HG03442 (cell line): ENCODE data around the gene RABL2B.

Experiments used
- ATAC-seq: cut with Tn5 transposase; IDR thresholded peaks from one replicate; pipeline ENCODE4 v1.9.1; 2021; ENCODE audit warnings: mild to moderate bottlenecking, moderate library complexity; ENCODE audit not compliant: unreplicated experiment

RABL2B gene

DNA sequence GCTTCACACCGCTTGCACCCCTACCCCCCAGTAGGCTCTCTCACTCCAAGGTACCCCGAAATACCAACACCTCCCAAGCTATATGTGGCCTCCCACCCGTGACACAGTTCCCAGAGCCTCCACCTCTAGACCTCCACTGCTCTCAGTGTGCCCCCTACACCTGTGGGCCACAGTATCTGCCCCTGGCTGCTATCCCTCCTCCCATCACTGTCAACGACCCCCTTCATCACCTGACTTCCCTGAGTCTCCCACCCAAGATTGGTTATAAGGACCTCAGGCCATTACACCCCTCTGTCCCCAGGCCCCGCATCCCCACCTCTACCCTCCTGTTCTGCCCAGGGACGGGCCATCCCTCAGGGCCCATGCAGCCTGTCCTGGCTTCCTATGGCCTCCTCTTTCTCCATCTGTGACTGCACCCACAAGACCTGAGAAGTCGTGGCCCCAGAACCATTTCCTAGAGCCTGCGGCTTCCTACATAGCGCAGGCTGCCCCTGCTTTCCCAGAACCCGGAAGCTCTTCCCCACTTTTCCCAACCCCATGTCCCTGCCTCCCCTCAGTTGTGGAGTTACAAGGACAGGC lies 44.7 kb downstream of the RABL2B start:
- ATAC-seq, result no peak

GRCh38 chr22:50737728-50738648 lies 45.4 kb downstream of the RABL2B start, which contains the start of gene ACR:
ACR (plus strand) TSS chr22:50738204; CDS start chr22:50738236, 32 bp downstream.
- ATAC-seq, result no peak

DNA sequence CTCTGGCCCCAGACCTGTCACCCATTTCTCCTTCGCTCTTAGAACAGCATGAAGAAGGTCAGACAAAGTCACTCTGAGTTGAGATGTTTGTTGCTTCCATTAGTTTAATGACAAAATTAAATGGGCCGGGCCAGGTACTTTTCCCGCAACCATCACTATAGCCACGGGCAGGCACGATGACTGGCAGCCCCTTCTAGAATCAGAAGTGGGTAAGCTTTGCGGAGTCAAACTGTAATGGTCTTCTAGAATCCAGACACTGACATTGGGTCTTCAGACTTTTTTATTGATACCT lies 47.8 kb downstream of the RABL2B start:
- no peak for ATAC-seq

DNA sequence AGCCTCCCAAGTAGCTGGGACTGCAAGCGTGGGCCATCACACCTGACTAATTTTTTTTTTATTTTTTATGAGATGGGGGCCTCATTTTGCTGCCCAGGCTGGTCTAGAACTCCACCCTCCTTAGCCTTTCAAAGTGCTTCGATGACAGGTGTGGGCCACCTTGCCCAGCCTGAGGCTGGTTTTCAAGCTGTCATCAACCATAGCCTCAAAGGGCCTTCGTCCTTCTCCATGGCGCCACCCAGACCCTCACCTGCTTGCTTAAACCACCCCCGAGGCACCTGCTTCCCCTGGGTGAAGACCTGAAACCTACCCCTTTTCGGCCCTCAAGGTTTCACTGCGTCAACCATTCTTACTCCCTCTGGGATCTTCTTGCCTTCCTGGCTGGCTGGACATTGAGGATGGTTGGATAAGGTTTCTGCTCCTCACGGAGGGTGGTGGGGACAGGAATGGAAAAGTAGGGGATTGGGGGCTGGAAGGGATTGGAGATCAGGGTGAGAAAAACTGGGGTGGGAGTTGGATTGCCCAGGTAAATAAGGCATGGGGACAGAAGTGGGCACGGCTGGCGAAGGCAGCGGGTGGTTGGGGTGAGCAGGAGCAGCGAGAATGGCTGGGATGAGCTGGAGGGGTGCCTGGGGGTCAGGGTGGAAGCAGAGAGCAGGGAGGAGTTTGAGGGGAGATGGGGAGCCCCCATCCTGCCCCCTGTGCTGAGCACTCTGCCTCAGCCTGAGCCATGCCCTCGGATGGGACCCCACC lies 48.3 kb downstream of the RABL2B start:
- ATAC-seq, result no peak

GRCh38 chr22:50734343-50734771 lies 49.1 kb downstream of the RABL2B start:
- ATAC-seq, result no peak

DNA sequence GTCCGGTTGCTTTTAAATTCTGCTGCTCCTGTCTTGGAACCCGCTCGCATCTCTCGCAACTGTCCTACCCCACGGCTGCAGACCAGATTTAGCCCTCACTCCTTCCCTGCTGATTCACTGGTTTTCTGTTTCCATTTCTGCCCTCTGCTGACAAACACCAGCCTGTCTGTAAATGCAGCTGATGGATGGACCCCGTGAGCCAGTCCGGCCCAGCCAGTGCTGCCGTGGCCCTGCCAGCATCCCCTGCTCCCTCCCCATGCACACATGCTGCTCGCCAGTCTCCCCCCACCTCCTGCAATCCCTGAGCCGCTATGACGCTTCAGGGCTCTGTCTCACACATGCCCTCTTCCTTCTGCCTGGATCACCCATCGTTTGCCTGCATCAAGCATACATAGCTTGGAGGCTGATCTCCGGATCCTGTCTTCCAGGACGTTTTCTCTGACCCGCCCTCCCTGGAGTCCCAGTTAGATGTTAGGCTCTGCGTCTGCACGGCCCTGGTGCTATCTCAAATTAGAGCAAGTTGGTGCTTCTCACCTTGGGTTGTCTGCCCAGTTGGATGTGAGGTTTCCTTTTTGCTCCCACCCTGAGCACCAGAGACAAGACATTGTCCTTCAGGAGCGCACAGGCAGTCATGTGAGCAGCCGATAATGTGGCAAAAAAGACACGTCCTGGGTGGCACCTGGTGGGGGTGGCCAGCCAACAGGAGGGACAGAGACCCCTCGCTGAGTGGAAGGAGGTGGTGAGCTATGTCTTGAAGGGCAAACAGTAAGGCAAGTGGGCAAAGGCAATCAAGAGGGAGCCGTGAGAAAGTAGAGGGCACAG lies 49.7 kb downstream of the RABL2B start:
- no peak for ATAC-seq

GRCh38 chr22:50732681-50733080 lies 50.8 kb downstream of the RABL2B start:
- ATAC-seq, result no peak

GRCh38 chr22:50731811-50732624 lies 51.4 kb downstream of the RABL2B start:
- ATAC-seq, result no peak

DNA sequence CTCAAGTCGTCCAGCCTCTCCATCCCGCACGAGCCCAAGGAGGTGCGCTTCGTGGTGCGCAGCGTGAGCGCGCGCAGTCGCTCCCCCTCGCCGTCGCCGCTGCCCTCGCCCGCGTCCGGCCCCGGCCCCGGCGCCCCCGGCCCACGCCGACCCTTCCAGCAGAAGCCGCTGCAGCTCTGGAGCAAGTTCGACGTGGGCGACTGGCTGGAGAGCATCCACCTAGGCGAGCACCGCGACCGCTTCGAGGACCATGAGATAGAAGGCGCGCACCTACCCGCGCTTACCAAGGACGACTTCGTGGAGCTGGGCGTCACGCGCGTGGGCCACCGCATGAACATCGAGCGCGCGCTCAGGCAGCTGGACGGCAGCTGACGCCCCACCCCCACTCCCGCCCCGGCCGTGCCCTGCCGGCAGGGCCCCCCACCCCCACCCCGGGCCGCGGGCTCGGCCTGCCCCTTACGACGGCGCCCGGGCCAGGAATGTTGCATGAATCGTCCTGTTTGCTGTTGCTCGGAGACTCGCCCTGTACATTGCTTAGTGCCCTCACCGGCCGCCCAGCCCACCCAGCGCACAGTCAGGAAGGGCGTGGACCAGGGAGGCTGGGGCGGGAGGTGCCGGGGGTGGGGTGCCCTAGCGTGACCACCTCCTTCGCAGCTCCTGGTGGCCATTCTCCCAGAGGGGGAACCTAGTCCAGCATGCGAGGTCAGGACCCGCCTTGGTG lies 52.3 kb downstream of the RABL2B start:
- no peak for ATAC-seq

GRCh38 chr22:50730013-50730891 lies 53.2 kb downstream of the RABL2B start:
- no peak for ATAC-seq

GRCh38 chr22:50729391-50730012 lies 53.9 kb downstream of the RABL2B start:
- ATAC-seq, result no peak

DNA sequence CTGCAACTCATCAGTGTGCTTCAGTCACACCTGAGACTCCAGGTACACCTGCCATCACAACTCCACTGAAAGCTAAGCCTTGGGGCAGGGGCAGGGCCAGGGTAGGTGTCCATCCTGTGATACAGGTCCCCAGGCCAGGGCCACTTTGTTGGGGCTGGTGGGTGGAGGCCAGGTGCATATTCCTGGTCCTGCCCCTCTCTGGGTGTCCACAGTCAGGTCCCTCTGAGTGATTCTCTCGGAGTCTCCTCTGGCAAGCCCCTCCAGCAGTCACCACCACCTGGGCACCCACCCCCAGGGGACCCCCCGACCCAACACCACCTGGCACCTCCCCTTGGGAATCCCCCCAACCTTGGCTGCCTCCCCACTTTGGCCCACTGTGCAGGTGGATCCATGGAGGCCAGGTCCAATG lies 54.9 kb downstream of the RABL2B start:
- no peak for ATAC-seq

- ATAC-seq, result no peak
Observed at GRCh38 chr22:50727678-50728522, 55.5 kb downstream of the RABL2B start.

DNA sequence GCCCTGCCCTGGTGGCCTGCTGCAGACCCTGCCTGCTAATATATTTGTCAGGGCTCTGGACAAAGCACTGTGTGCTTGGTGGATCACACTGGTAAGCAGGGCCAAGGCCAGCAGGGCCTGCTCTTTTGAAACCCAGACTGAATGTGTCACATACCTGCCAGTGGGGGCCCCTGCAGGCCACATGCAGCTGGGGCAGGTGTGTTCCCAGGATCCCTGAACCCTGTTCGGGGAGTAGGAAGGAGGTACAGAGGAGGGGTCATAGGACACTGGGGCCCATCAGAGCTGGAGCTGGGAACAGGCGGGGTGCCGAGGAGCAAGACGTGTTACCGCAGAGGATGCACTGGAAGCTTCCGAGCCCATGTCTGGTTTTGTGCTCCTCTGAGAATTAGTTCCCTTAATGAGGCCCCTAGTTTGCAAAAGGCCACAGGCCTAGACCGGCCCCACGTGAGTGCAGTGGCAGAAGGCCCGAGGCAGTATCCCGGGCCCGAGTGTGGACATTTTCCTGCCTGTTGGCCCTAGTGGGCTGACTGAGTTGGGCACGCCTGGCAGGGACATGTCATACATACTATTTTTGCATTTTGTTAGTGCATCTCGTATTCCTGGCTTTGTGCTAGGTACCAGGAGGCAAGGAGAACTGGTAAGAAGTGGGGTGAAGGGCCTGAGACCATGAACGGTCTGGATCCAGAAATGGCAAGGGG lies 56.6 kb downstream of the RABL2B start:
- ATAC-seq, result no peak

GRCh38 chr22:50725597-50725996 lies 57.8 kb downstream of the RABL2B start:
- no peak for ATAC-seq

- ATAC-seq, result no peak
Observed at GRCh38 chr22:50724616-50725015, 58.8 kb downstream of the RABL2B start.
